Activated CD8-positive, alpha-beta memory T cell treated with anti-CD3 and anti-CD28 coated beads for 1 hour (primary cell): ENCODE results near the gene GOLGA6L24.
"Not testable (repeated sequence)": the region's sequence is repeated elsewhere in the genome, so short reads cannot be mapped to it uniquely, and the experiment has no call there.

Experiments used
- DNase-seq, 2 donors: peaks; one replicate each; pipeline ENCODE4 v3.0.0-alpha.2; 2020; ENCODE audit warnings: low read depth in 1 of 2; ENCODE audit errors: extremely low read depth in 1 of 2

Gene GOLGA6L24

DNA sequence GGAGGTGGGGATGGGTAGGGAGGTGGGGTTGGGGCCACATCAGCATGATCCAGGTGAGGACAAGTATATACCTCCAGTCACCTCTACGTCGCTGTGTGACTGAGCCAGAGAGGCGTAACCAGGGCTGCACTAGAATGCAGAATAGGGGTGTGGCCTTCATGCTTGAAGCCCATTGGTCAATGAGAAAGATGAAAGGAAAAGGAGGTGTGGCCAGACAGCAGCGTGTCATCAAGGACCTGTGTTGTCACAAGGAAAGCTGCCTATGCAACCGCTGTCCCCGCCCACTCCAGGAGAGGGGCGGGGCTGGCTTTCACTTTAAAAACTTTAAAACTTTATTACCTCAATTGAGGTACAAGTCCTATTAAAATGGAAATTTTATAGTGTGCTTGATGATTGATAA is at the start of gene GOLGA6L24:
Gene GOLGA6L24, minus strand, starts transcription at position 101 of the 400 bp plus-strand sequence. Its CDS starts 61 bp downstream, at position 40.
- DNase-seq = not testable (repeated sequence)

- not testable (repeated sequence) for DNase-seq
Measured at GRCh38 chr15:28402774-28403435, 45.0 kb upstream of the GOLGA6L24 start.

DNA sequence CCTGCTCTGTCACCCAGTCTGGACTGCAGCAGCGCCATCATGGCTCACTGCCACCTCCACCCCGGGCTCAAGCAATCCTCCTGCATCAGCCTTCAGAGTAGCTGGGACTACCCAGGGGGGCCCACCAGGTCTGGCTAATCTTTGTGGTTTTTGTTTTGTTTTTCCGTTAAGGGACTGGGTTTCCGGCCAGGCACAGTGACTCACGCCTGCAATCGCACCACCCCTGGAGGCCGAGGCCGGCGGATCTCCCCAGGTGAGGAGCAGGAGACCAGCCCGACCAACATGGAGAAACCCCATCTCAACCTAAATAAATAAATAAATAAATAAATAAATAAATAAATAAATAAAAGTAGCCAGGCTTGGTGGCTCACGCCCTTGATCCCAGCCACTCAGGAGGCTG is 38.1 kb upstream of the GOLGA6L24 start:
- not testable (repeated sequence) for DNase-seq

- DNase-seq = not testable (repeated sequence)
Measured at GRCh38 chr15:28380053-28380452, 22.2 kb upstream of the GOLGA6L24 start.

- not testable (repeated sequence) for DNase-seq
Measured at GRCh38 chr15:28378364-28378763, 20.5 kb upstream of the GOLGA6L24 start, which contains the start of gene GOLGA8F. Gene GOLGA8F (plus strand): TSS chr15:28378664. CDS start chr15:28378762, 98 bp downstream.

DNA sequence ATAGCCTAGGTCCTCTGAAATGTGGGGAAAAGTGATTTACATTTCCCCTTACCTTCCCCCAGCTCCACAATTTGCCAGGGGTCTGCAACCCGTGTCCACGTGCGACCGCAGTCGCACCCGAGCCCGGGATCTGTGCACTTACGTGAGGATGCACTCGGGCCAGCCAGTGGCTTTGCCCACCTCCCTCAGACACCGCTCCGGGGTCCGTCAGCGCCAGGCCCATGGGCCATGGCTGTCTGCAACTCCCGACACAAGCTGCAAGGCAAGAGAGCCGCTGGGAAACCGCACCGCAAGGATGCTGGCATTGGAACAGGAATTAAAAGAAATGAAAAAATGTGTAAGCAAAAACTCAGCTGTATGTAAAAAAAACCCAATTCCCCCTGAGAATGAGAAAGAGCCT is 7.6 kb upstream of the GOLGA6L24 start:
- not testable (repeated sequence) for DNase-seq

DNA sequence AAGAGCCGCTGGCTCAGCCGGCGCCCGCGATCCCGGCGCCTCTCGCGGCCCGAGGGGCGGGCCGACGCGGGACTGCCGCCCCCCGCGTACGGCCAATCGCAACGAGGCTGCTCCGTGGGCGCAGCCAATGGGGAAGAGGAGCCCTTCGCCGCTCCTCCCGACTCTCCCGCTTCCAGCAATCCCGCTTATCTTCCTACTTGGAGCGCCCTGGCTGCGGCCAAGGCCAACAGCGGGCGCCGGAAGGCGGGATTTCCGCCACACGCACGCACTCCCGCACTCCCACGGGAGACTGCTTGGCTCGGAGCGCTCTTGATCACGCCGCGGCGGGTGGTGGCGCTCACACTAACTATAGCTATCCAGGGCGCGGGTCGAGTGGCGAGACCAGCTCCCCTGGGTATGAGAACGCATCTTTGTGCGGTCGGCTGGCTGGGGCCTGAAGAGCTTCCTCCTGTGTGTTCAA is 35.7 kb downstream of the GOLGA6L24 start, which contains the start of gene HERC2:
Gene HERC2, minus strand, starts transcription at position 51 of the 460 bp plus-strand sequence. CDS start 746 bp downstream, outside the sequence.
- not testable (repeated sequence) for DNase-seq

GRCh38 chr15:28321358-28322078 is 36.4 kb downstream of the GOLGA6L24 start:
- DNase-seq = not testable (repeated sequence)

GRCh38 chr15:28319725-28320124 is 38.2 kb downstream of the GOLGA6L24 start:
- not testable (repeated sequence) for DNase-seq

GRCh38 chr15:28318828-28319227 is 39.1 kb downstream of the GOLGA6L24 start:
- not testable (repeated sequence) for DNase-seq

GRCh38 chr15:28318122-28318521 is 39.8 kb downstream of the GOLGA6L24 start:
- not testable (repeated sequence) for DNase-seq

DNA sequence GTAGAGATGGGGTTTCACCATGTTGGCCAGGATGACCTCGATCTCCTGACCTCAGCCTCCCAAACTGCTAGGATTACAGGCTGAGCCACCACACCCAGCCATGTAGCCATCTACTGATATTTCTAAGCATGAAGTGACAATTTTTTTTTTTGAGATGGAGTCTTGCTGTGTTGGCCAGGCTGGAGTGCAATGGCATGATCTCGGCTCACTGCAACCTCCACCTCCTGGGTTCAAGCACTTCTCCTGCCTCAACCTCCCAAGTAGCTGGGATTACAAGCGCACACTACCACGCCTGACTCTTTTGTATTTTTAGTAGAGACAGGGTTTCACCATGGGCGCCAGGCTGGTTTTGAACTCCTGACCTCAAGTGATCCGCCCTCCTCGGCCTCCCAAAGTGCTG is 40.9 kb downstream of the GOLGA6L24 start:
- DNase-seq = not testable (repeated sequence)

DNA sequence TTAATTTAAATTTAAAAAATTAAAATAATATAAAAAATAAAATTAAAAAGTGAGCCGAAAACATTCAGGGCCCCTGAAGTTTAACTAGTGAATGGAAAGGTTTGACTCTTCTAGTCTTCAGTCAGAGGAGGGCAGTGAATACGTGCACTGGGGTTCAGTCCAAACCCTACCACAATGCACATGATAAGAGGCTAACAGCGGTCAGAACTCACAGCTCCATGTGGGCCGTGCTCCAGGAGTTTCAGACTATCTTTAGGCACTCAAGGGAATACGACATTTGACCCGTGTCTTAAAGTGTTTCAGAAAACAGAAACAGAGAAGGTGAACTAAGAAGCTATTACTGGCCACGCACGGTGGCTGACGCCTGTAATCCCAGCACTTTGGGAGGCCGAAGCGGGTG is 47.4 kb downstream of the GOLGA6L24 start:
- not testable (repeated sequence) for DNase-seq

- not testable (repeated sequence) for DNase-seq
Measured at GRCh38 chr15:28308718-28309117, 49.2 kb downstream of the GOLGA6L24 start.
